GM12878 (cell line): Measurements from ENCODE around the gene GOLGA6L2. TPM values are rescaled to one million over a fixed set of nuclear protein-coding genes. Genes with fewer than 3 reads are reported as not detected.

ENCODE experiments used
- CBFB ChIP-seq: IDR thresholded peaks from 2 replicates; pipeline ENCODE4 v1.6.1; 2016; ENCODE audit warnings: antibody characterized with exemption, low read depth
- ETV6 ChIP-seq, 2 experiments: fragments of 450-650 bp in 1 of 2; IDR thresholded peaks in 1 of 2; conservative IDR thresholded peaks in 1 of 2; 2 replicates each; pipeline ENCODE4 v1.6.1; 2014; ENCODE audit warnings: antibody characterized with exemption in 1 of 2, borderline replicate concordance in 1 of 2, low read depth in 1 of 2, mild to moderate bottlenecking in 1 of 2, moderate library complexity in 1 of 2
- HCFC1 ChIP-seq: fragments of 150-350 bp; IDR thresholded peaks from 2 replicates; pipeline ENCODE4 v1.6.1; 2014; ENCODE audit warnings: low read length
- polyA plus RNA-seq, 11 experiments: library from polyadenylated mRNA; depleted of rRNA in 4 of 11; unstranded in 6 of 11; stranded (reverse) in 5 of 11; fragments of >200 nt; fragmentation: Nextera tagmentation in 4 of 11; fragmentation: Illumina TruSeq in 1 of 11; extraction: Ambion mirVana in 4 of 11; extraction: Trizol in 1 of 11; gene quantifications; 1 replicate in 1 of 11; 2 replicates in 10 of 11; pipeline versions ENCODE4 v1.2.1 to v1.2.3, GENCODE V29; 2011 to 2016; ENCODE audit warnings: inconsistent platforms in 2 of 11, missing spikeins in 2 of 11, low read depth in 1 of 11
- total RNA-seq, 4 experiments: library from RNA; depleted of rRNA in 3 of 4; stranded (reverse); fragments of >200 nt in 3 of 4; fragmentation: Illumina TruSeq in 1 of 4; extraction: Trizol in 1 of 4; gene quantifications; 2 replicates each; pipeline versions ENCODE4 v1.2.1 to v1.2.3, GENCODE V29; 2013 to 2021
- TF ChIP-seq, protein P1 (sequence below): IDR thresholded peaks from 2 replicates; pipeline ENCODE4 v1.6.1; 2011; ENCODE audit warnings: borderline replicate concordance, low read depth, mild to moderate bottlenecking, moderate library complexity, mixed read lengths, low read length; ENCODE audit not compliant: insufficient read depth; ENCODE audit errors: extremely low read length
- TF ChIP-seq, protein P2 (sequence below), 3 experiments: IDR thresholded peaks in 2 of 3; conservative IDR thresholded peaks in 1 of 3; 2 replicates each; pipeline ENCODE4 v1.5.1; 2011; ENCODE audit warnings: low read depth in 3 of 3, low read length in 3 of 3, mild to moderate bottlenecking in 3 of 3, control low read depth in 2 of 3, moderate library complexity in 2 of 3, inconsistent platforms in 1 of 3, mixed read lengths in 1 of 3; ENCODE audit not compliant: control insufficient read depth in 2 of 3, insufficient read depth in 1 of 3; ENCODE audit errors: extremely low read depth in 1 of 3
- TF ChIP-seq, protein P3 (sequence below): fragments of 450-650 bp; IDR thresholded peaks from 2 replicates; pipeline ENCODE4 v1.6.1; 2017; ENCODE audit warnings: mild to moderate bottlenecking, moderate library complexity
- TF ChIP-seq, protein P4 (sequence below): IDR thresholded peaks from 2 replicates; pipeline ENCODE4 v1.6.1; 2011; ENCODE audit warnings: low read depth, low read length, improper control_type of control experiment, borderline replicate concordance

Gene GOLGA6L2
- total and polyA plus RNA-seq, 10 of the 15 experiments (the other 5 are each of a cell fraction or from before 2014, with no cell fraction given), result not detected

DNA sequence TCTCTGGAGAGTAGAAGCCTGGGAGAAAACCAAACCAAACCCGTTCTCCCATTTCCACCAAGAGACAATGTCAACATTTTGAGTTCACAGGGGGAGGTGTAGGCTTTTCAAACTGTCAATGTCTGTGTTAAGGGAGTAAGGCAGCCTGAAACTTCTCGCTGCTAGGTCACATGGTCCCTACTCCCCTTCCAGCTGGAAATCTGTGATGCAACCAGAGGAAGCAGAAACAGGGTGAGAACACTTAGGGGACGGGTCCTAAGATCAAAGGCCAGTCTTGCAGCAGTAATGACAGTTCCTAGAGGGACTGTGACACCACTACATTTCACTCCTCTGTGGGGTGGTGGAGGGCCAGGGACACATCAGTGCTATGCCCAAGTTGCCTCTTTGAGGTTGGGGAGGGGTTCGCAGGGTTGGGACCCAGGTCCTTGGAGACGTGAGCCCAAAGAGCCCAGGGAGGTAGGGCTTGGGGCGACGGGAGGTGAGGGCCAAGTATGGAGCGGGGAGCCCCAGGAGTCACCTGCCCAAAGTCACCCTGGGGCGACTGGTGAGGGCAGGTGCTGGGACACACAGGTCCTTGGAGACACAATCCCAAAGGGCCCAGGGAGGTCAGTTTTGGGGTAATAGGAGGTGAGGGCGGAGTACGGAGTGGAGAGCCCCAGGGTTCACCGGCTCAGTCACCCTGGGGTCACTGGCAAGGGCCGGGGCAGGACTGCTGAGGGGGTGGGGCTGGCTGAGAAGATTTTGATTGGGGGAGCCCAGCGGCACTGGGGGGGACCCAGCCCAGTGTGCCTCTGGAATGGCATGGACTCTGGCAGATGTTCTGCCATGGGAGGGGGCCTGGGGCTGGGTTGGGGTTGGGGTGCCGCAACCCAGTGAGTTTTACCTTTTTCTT, 582 bp downstream of the GOLGA6L2 start (continued):
- TF ChIP-seq, protein P1, sequence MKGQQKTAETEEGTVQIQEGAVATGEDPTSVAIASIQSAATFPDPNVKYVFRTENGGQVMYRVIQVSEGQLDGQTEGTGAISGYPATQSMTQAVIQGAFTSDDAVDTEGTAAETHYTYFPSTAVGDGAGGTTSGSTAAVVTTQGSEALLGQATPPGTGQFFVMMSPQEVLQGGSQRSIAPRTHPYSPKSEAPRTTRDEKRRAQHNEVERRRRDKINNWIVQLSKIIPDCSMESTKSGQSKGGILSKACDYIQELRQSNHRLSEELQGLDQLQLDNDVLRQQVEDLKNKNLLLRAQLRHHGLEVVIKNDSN, result no peak
- TF ChIP-seq, protein P2, sequence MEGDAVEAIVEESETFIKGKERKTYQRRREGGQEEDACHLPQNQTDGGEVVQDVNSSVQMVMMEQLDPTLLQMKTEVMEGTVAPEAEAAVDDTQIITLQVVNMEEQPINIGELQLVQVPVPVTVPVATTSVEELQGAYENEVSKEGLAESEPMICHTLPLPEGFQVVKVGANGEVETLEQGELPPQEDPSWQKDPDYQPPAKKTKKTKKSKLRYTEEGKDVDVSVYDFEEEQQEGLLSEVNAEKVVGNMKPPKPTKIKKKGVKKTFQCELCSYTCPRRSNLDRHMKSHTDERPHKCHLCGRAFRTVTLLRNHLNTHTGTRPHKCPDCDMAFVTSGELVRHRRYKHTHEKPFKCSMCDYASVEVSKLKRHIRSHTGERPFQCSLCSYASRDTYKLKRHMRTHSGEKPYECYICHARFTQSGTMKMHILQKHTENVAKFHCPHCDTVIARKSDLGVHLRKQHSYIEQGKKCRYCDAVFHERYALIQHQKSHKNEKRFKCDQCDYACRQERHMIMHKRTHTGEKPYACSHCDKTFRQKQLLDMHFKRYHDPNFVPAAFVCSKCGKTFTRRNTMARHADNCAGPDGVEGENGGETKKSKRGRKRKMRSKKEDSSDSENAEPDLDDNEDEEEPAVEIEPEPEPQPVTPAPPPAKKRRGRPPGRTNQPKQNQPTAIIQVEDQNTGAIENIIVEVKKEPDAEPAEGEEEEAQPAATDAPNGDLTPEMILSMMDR (IDR thresholded peaks at IDR 0.05 in 2 of 3, conservative IDR thresholded peaks at IDR 0.05 in 1 of 3; ENCODE audit: control insufficient read depth in 2 of 3, extremely low read depth in 1 of 3, insufficient read depth in 1 of 3, low read depth in 3 of 3, low read length in 3 of 3), result no peak
- TF ChIP-seq HCFC1 (no peak), ETV6 (conservative IDR thresholded peaks at IDR 0.05 in 1 of 2, IDR thresholded peaks at IDR 0.05 in 1 of 2; ENCODE audit: borderline replicate concordance in 1 of 2, low read depth in 1 of 2) (no peak), CBFB (no peak)
- TF ChIP-seq, protein P3, sequence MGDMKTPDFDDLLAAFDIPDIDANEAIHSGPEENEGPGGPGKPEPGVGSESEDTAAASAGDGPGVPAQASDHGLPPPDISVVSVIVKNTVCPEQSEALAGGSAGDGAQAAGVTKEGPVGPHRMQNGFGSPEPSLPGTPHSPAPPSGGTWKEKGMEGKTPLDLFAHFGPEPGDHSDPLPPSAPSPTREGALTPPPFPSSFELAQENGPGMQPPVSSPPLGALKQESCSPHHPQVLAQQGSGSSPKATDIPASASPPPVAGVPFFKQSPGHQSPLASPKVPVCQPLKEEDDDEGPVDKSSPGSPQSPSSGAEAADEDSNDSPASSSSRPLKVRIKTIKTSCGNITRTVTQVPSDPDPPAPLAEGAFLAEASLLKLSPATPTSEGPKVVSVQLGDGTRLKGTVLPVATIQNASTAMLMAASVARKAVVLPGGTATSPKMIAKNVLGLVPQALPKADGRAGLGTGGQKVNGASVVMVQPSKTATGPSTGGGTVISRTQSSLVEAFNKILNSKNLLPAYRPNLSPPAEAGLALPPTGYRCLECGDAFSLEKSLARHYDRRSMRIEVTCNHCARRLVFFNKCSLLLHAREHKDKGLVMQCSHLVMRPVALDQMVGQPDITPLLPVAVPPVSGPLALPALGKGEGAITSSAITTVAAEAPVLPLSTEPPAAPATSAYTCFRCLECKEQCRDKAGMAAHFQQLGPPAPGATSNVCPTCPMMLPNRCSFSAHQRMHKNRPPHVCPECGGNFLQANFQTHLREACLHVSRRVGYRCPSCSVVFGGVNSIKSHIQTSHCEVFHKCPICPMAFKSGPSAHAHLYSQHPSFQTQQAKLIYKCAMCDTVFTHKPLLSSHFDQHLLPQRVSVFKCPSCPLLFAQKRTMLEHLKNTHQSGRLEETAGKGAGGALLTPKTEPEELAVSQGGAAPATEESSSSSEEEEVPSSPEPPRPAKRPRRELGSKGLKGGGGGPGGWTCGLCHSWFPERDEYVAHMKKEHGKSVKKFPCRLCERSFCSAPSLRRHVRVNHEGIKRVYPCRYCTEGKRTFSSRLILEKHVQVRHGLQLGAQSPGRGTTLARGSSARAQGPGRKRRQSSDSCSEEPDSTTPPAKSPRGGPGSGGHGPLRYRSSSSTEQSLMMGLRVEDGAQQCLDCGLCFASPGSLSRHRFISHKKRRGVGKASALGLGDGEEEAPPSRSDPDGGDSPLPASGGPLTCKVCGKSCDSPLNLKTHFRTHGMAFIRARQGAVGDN, result no peak
- TF ChIP-seq, protein P4, sequence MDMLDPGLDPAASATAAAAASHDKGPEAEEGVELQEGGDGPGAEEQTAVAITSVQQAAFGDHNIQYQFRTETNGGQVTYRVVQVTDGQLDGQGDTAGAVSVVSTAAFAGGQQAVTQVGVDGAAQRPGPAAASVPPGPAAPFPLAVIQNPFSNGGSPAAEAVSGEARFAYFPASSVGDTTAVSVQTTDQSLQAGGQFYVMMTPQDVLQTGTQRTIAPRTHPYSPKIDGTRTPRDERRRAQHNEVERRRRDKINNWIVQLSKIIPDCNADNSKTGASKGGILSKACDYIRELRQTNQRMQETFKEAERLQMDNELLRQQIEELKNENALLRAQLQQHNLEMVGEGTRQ, result no peak
